ENCODE data around the gene CHRD. TPM values are rescaled to one million over a fixed set of nuclear protein-coding genes. Genes with fewer than 3 reads are reported as not detected.

CHRD gene
- polyA plus RNA-seq, 1 donor = 18.7 TPM

DNA sequence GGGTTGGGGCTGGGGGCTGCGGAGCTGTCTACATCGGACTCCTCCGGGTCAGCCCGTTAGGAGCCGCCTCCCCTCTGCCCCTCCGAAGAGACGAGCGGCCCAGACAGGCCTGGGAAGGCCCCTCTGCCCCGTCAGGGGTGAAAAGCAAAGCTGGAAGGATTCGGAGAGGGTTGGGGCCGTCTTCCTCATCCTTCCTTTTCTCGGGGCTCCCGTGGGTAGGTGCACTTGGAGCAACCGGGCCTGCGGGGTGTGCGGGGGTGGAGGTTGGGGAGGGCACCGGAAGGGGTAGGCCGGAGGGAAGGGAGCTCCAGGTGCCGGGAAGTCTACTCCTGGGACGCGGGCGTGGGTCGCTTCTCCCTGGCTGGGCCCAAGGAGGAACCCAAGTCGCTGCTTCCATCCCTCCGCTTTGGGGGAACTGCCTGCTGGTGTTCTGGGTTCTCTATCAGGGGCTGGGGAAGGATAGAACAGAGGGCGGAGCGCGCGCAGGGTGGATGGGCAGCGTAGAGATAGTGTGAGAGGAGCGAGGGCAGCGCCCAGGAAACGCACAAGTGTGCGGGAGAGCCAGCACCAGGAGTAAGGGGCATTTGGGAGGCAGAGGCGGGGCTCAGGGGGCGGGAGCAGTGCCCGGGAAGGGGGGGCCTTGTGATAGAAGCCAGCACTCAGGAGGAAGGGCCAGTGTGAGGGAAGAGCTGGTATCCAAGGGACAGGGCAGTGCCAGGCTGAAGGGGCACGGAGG, 17.8 kb upstream of the CHRD start:
- DNase-seq = no peak

GRCh38 chr3:184362668-184363546, 16.9 kb upstream of the CHRD start:
- DNase-seq = peak; percentile 97

DNA sequence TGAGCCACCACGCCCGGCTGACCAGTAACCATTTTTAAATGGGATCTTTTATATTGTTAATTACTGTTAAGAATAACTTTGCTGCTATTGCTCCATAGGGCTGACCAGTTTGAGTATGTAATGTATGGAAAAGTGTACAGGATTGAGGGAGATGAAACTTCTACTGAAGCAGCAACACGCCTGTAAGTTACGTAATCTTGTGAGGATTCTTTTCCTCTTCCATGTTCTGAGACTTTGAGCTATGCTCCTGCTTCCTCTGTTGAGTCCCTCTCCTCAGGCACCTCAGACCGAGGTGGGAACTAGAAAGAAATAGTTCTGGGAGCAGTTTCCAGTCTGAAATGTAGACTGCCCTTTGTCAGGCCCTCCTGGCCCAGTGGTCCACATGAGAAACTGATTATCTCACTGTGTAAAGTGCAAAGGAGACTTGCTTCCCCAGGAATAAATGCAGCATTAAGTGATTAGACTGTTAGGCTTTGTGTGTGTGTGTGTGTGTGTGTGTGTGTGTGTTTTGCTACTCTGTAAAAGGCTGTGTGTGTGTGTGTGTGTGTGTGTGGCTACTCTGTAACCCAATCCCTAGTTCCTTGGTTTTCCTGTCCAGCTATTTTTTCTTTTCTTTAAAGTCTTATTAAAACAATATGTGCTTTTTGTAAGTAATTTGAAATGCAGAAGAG, 13.1 kb upstream of the CHRD start:
- DNase-seq = no peak

DNA sequence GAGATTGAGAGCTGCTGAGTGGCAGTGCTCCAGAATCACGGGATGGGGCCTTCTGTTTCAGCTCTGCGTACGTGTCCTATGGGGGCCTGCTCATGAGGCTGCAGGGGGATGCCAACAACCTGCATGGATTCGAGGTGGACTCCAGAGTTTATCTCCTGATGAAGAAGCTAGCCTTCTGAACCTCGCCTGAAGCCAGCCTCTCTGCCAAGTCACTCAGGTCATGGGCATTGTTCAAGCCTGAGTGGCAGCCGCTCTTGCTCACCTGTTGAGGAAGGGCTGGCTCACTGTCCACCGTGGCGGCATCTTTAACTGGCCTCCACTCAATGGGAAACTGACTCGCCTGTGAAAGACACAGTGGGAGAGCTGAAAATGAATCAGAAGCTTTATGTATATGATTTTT, 11.7 kb upstream of the CHRD start:
- DNase-seq = no peak

- no peak for DNase-seq
Observed at GRCh38 chr3:184368586-184369183, 11.2 kb upstream of the CHRD start.

DNA sequence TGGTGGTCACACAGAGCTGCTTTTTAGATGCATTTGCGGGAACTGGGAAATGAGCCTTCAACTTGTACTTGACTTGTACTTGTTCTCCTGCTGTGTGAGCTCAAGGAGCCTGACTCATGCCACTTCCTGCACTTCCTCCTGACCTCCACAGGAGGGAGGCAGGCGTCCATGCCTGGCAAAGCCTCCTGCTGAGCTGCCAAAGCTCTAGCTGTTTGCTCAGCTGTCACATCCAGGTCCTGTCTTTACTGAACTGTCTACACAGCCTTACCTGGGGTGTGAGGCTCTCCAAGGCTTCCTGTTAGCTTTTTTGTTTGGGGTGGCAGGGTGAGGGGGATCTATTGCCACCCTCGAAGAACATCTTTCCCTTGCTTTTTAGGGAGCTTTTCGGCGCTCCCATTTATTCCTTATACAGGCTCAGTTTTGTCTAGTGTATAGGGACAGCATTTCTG, 8.3 kb upstream of the CHRD start:
- peak; percentile 89 for DNase-seq

- DNase-seq = no peak
Observed at GRCh38 chr3:184372296-184372821, 7.5 kb upstream of the CHRD start.

GRCh38 chr3:184372911-184373310, 6.9 kb upstream of the CHRD start:
- no peak for DNase-seq

GRCh38 chr3:184373422-184373821, 6.4 kb upstream of the CHRD start:
- no peak for DNase-seq

- no peak for DNase-seq
Observed at GRCh38 chr3:184375747-184376461, 4.0 kb upstream of the CHRD start.

GRCh38 chr3:184377374-184377773, 2.5 kb upstream of the CHRD start:
- DNase-seq = no peak

DNA sequence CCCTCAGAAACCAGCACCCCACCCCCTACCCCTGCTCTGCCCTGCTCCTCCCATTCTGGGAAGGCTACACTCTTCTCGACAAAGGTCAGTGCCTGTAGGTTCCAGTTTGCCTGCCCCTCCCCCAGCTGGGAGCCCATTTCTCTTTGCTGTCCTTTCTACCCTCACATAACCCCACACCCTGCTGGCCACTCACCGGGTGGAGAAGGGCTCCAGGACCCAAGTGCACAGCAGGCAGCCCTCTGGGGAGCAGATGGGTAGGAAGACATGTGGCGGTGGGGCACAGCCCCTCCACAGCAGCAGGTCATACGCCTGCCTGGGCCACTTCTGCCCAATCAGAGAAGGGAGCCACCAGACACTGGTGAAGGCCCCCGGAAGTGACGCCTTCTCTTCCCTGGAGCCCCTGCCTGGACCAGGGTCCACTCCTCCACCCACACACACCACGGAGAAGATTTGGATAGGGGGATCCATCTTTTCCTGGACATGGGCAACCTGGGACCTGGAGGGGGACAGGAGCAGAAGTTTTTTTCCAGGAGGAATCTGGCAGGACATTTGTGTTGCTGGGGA, 1.9 kb upstream of the CHRD start, which contains the start of gene THPO:
TSS of gene THPO (minus strand) at position 326 of the 564 bp plus-strand sequence. CDS start 1,948 bp downstream, outside the sequence.
- no peak for DNase-seq

DNA sequence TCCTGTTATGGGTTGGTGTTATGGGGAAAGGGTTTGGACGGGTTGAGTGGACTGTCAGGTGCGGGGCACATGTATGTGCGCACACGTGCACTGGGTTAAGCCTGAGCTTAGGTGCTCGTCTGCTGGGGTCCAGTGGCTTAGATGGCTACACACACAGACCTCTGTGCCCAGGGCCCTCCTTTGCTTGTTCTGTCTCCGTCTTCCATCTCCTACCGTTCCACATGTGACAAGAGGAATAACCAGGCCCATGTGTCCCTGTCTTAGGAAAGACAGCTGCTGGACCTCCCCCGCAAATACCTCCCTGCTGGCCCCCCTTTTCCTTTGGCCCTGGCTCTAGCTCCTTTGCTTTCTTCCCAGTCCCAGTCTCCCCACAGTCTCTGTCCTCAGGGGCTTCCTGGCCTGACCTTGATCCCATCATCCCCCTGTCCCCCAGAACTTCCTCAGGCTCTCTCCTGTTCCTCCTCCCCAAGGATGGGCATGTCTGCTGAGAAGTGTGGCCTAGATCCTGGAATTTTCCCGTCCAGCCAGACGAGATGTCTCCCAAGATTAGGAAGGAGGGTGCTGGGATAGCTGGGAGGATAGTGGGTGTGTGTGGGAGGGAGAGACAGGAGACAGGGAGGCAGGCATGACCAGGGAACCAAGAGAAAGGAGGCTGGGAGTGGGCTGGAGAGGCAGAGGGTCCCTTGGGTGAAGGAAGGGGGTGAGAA, 1.1 kb upstream of the CHRD start:
- DNase-seq = no peak

GRCh38 chr3:184380185-184380626, 352 bp downstream of the CHRD start:
- peak; percentile 88 for DNase-seq

DNA sequence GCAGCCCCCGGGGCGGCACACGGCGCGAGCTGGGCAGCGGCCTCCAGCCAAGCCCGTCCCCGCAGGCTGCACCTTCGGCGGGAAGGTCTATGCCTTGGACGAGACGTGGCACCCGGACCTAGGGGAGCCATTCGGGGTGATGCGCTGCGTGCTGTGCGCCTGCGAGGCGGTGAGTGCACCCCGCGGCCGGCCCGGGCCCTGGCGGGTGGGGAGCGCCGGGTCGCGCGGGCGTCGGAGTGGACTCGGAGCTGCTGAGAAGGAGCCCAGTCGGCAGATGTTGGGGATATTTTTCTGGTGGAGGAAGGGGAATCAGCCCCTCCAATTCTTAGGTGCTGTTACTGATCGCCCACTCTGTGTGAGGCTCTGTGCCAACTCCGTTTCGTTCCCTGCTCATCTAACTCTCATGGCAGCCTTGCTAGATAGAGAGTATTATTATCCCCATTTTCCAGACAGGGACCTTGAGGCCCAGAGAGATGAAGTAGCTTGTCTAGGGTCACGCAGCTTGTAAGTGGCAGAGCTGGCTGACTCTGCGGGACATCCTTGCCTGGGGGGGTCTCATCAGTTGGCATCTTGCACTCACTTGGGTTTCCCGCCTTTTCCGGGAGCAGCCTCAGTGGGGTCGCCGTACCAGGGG, 890 bp downstream of the CHRD start:
- DNase-seq = no peak

GRCh38 chr3:184381261-184382224, 1.7 kb downstream of the CHRD start:
- DNase-seq = no peak

- no peak for DNase-seq
Observed at GRCh38 chr3:184382326-184383032, 2.6 kb downstream of the CHRD start.
